Measurements from ENCODE around the gene SGPP2.

The SGPP2 gene

DNA sequence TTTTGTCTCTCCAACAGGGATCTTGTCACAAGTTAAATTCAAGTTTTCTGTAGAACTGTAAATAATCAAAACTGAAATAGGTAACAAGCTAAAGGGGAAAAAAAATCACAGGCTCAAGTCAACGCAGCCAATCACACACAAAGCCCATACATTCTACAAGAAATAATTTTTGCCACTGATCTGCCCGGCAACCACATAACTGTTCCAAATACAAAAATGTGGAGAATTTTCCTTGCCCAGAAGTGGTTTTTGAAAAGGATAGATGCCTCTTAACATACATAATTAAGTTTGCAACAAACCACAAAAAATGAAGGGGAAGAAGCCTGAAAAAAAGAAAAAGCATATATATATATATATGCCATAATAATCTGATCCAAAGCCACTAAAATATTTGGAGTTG, 171.2 kb downstream of the SGPP2 start:
- TF ChIP-seq, protein P1, sequence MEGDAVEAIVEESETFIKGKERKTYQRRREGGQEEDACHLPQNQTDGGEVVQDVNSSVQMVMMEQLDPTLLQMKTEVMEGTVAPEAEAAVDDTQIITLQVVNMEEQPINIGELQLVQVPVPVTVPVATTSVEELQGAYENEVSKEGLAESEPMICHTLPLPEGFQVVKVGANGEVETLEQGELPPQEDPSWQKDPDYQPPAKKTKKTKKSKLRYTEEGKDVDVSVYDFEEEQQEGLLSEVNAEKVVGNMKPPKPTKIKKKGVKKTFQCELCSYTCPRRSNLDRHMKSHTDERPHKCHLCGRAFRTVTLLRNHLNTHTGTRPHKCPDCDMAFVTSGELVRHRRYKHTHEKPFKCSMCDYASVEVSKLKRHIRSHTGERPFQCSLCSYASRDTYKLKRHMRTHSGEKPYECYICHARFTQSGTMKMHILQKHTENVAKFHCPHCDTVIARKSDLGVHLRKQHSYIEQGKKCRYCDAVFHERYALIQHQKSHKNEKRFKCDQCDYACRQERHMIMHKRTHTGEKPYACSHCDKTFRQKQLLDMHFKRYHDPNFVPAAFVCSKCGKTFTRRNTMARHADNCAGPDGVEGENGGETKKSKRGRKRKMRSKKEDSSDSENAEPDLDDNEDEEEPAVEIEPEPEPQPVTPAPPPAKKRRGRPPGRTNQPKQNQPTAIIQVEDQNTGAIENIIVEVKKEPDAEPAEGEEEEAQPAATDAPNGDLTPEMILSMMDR (IDR thresholded peaks at IDR 0.05; ENCODE audit: low read depth, low read length): no peak
- DNase-seq (ENCODE audit: low read depth in 2 of 2): no peak

GRCh38 chr2:222598611-222599010, 174.3 kb downstream of the SGPP2 start:
- TF ChIP-seq, protein P1 (IDR thresholded peaks at IDR 0.05; ENCODE audit: low read depth, low read length): no peak
- DNase-seq (ENCODE audit: low read depth in 2 of 2): no peak

More for the DNA sequence above, 171.2 kb downstream of the SGPP2 start:
- no peak overlapping the region for H3K4me3 ChIP-seq (replicated peaks in 1 of 2; ENCODE audit: low read depth in 2 of 2, low read length in 2 of 2)

DNA sequence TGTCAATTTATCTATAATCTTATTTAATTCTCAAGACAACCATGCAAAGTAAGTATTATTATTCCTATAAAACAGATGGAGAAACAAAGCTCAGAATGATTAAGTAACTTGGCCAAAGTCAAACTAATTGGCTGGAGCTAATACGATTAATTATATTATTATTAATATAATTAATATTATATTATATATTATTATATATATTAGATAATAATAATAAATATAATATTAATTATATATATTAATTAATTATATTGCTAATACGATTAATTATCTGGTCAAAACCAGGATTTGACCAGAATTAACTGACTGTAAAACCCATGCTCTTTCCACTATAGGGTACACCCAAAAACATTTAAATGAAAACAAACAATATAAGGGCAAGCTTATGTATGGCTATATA, 179.2 kb downstream of the SGPP2 start:
- TF ChIP-seq, protein P1 (IDR thresholded peaks at IDR 0.05; ENCODE audit: low read depth, low read length): no peak

More at GRCh38 chr2:222598611-222599010, 174.3 kb downstream of the SGPP2 start:
- H3K4me3 ChIP-seq (replicated peaks in 1 of 2; ENCODE audit: low read depth in 2 of 2, low read length in 2 of 2): no peak overlapping the region

GRCh38 chr2:222604749-222605515, 180.6 kb downstream of the SGPP2 start:
- TF ChIP-seq, protein P1 (IDR thresholded peaks at IDR 0.05; ENCODE audit: low read depth, low read length): no peak
- no peak overlapping the region for H3K4me3 ChIP-seq (replicated peaks in 1 of 2; ENCODE audit: low read depth in 2 of 2, low read length in 2 of 2)
- DNase-seq (ENCODE audit: low read depth in 2 of 2): no peak

More for the DNA sequence above, 179.2 kb downstream of the SGPP2 start:
- H3K4me3 ChIP-seq (replicated peaks in 1 of 2; ENCODE audit: low read depth in 2 of 2, low read length in 2 of 2): no peak overlapping the region
- no peak for DNase-seq (ENCODE audit: low read depth in 2 of 2)

- TF ChIP-seq, protein P1 (IDR thresholded peaks at IDR 0.05; ENCODE audit: low read depth, low read length): no peak
- H3K4me3 ChIP-seq (replicated peaks in 1 of 2; ENCODE audit: low read depth in 2 of 2, low read length in 2 of 2): no peak overlapping the region
- DNase-seq (ENCODE audit: low read depth in 2 of 2): no peak
Measured at GRCh38 chr2:222606306-222606705, 182.0 kb downstream of the SGPP2 start.

- no peak overlapping the region for H3K4me3 ChIP-seq (replicated peaks in 1 of 2; ENCODE audit: low read depth in 2 of 2, low read length in 2 of 2)
- TF ChIP-seq, protein P1 (IDR thresholded peaks at IDR 0.05; ENCODE audit: low read depth, low read length): no peak
- no peak for DNase-seq (ENCODE audit: low read depth in 2 of 2)
Measured at GRCh38 chr2:222608081-222608480, 183.7 kb downstream of the SGPP2 start.
